SKM-1 (cell line): ENCODE measurements around the gene DAZ4.
"Not testable (repeated sequence)": the region's sequence is repeated elsewhere in the genome, so short reads cannot be mapped to it uniquely, and the experiment has no call there.

Experiments
- DNase-seq: peaks from one replicate; lab custom pipeline; 2025; ENCODE audit not compliant: unreplicated experiment; lab: John Stamatoyannopoulos, UW

DAZ4 gene, protein sequence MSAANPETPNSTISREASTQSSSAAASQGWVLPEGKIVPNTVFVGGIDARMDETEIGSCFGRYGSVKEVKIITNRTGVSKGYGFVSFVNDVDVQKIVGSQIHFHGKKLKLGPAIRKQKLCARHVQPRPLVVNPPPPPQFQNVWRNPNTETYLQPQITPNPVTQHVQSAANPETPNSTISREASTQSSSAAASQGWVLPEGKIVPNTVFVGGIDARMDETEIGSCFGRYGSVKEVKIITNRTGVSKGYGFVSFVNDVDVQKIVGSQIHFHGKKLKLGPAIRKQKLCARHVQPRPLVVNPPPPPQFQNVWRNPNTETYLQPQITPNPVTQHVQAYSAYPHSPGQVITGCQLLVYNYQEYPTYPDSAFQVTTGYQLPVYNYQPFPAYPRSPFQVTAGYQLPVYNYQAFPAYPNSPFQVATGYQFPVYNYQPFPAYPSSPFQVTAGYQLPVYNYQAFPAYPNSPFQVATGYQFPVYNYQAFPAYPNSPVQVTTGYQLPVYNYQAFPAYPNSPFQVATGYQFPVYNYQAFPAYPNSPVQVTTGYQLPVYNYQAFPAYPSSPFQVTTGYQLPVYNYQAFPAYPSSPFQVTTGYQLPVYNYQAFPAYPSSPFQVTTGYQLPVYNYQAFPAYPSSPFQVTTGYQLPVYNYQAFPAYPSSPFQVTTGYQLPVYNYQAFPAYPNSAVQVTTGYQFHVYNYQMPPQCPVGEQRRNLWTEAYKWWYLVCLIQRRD

GRCh38 chrY:24833619-24834018 is at the start of gene DAZ4:
Gene DAZ4 (plus strand): TSS chrY:24833919. CDS start chrY:24834127, 208 bp downstream.
- not testable (repeated sequence) for DNase-seq

DNA sequence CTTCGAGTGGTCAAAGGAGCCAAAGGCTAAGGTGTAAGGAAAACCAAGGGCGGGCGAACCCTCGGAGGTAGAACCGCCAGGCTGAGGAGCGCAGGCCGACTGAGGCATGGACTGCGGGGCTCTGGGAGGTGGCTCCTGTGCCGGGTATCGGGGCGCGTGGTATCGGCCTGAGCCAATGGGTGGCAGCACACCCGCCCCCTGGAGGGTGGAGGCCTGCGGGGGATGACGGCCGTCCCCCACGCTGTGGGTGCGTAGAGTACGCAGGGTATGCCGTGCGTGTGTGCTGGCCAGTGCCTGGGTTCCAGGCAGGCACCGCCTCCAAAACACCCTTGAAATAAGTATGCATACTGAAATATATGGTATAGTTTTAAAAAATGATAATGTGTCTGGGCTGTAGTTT is 20.4 kb upstream of the DAZ4 start, which contains the start of gene DAZ3:
Gene DAZ3, minus strand, starts transcription at position 101 of the 400 bp plus-strand sequence. CDS start 208 bp downstream, outside the sequence.
- not testable (repeated sequence) for DNase-seq

DNA sequence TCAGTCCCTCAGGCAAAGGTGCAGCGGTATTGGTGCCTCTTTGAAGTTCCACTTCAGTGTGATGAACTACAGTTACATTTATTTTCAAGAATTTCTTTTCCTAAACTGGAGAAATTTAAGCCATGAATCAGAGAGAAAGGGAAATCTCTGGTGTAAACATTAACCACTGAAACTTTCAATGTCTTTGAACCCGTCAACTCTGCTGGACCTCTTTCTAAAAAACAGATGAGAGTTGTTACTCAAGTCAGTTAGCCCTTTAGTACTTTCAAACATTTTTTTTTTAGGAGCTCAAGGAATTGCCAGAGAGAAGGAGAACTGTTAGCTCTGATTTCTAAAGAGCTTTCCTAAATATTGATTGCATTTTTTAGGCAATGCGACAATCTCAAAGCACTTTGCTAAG is 11.9 kb upstream of the DAZ4 start:
- DNase-seq = not testable (repeated sequence)

- DNase-seq = not testable (repeated sequence)
Observed at GRCh38 chrY:24824184-24824879, 9.4 kb upstream of the DAZ4 start.

- DNase-seq = not testable (repeated sequence)
Observed at GRCh38 chrY:24825069-24825468, 8.7 kb upstream of the DAZ4 start.
